Measurements from ENCODE around the gene WDSUB1.

The WDSUB1 gene

GRCh38 chr2:159211447-159212396, 74.8 kb downstream of the WDSUB1 start:
- TF ChIP-seq CTCF (IDR thresholded peaks at IDR 0.05; ENCODE audit: low read depth, low read length, poor library complexity, severe bottlenecking) (no peak), EZH2phosphoT487 (IDR thresholded peaks at IDR 0.05; ENCODE audit: borderline replicate concordance, low read length) (no peak)
- no peaks in the 10 kb centered on the region for H3K27me3 ChIP-seq (ENCODE audit: control insufficient read depth, low read length)
- no peaks in the 10 kb centered on the region for H3K9me2 ChIP-seq (replicated peaks; ENCODE audit: control insufficient read depth, low read length)
- no peak overlapping the region for H3K4me2 ChIP-seq (ENCODE audit: low read length)
- no peaks in the 10 kb centered on the region for H4K20me1 ChIP-seq (ENCODE audit: control insufficient read depth, insufficient read depth, low read depth, low read length)
- no peaks in the 10 kb centered on the region for H3K36me3 ChIP-seq (ENCODE audit: control insufficient read depth, low read length)
- no peaks in the 10 kb centered on the region for H3K79me2 ChIP-seq (ENCODE audit: control insufficient read depth, low read length)
- H3K4me3 ChIP-seq (ENCODE audit: low read length) = no peak overlapping the region
- H3K4me1 ChIP-seq (ENCODE audit: control insufficient read depth, low read length) = no peaks in the 10 kb centered on the region
- H3F3A ChIP-seq (ENCODE audit: control insufficient read depth, insufficient read depth) = no peaks in the 10 kb centered on the region
- no peaks in the 10 kb centered on the region for H3K9me3 ChIP-seq (ENCODE audit: control insufficient read depth, insufficient read depth, low read length)
- H3K27ac ChIP-seq (ENCODE audit: low read depth, low read length) = no peak overlapping the region

GRCh38 chr2:159209341-159210306, 76.9 kb downstream of the WDSUB1 start:
- Histone ChIP-seq H3F3A (ENCODE audit: control insufficient read depth, insufficient read depth) (no peaks in the 10 kb centered on the region), H3K4me1 (ENCODE audit: control insufficient read depth, low read length) (no peaks in the 10 kb centered on the region), H4K20me1 (ENCODE audit: control insufficient read depth, insufficient read depth, low read depth, low read length) (no peaks in the 10 kb centered on the region), H3K27ac (ENCODE audit: low read depth, low read length) (no peak overlapping the region), H3K27me3 (ENCODE audit: control insufficient read depth, low read length) (no peaks in the 10 kb centered on the region), H3K4me2 (ENCODE audit: low read length) (no peak overlapping the region), H3K4me3 (ENCODE audit: low read length) (no peak overlapping the region), H3K79me2 (ENCODE audit: control insufficient read depth, low read length) (no peaks in the 10 kb centered on the region), H3K9me3 (ENCODE audit: control insufficient read depth, insufficient read depth, low read length) (no peaks in the 10 kb centered on the region), H3K36me3 (ENCODE audit: control insufficient read depth, low read length) (no peaks in the 10 kb centered on the region), H3K9me2 (replicated peaks; ENCODE audit: control insufficient read depth, low read length) (no peaks in the 10 kb centered on the region)
- TF ChIP-seq CTCF (IDR thresholded peaks at IDR 0.05; ENCODE audit: low read depth, low read length, poor library complexity, severe bottlenecking) (no peak), EZH2phosphoT487 (IDR thresholded peaks at IDR 0.05; ENCODE audit: borderline replicate concordance, low read length) (no peak)

- H3K79me2 ChIP-seq (ENCODE audit: control insufficient read depth, low read length) = no peaks in the 10 kb centered on the region
- H3K9me3 ChIP-seq (ENCODE audit: control insufficient read depth, insufficient read depth, low read length) = no peaks in the 10 kb centered on the region
- no peaks in the 10 kb centered on the region for H3K36me3 ChIP-seq (ENCODE audit: control insufficient read depth, low read length)
- H3K4me1 ChIP-seq (ENCODE audit: control insufficient read depth, low read length) = no peaks in the 10 kb centered on the region
- H3K4me3 ChIP-seq (ENCODE audit: low read length) = no peak overlapping the region
- no peaks in the 10 kb centered on the region for H4K20me1 ChIP-seq (ENCODE audit: control insufficient read depth, insufficient read depth, low read depth, low read length)
- H3K4me2 ChIP-seq (ENCODE audit: low read length) = no peak overlapping the region
- no peaks in the 10 kb centered on the region for H3K9me2 ChIP-seq (replicated peaks; ENCODE audit: control insufficient read depth, low read length)
- no peaks in the 10 kb centered on the region for H3F3A ChIP-seq (ENCODE audit: control insufficient read depth, insufficient read depth)
- no peak for TF ChIP-seq EZH2phosphoT487 (IDR thresholded peaks at IDR 0.05; ENCODE audit: borderline replicate concordance, low read length)
- no peak for TF ChIP-seq CTCF (IDR thresholded peaks at IDR 0.05; ENCODE audit: low read depth, low read length, poor library complexity, severe bottlenecking)
- H3K27ac ChIP-seq (ENCODE audit: low read depth, low read length) = no peak overlapping the region
- H3K27me3 ChIP-seq (ENCODE audit: control insufficient read depth, low read length) = no peaks in the 10 kb centered on the region
Measured at GRCh38 chr2:159208438-159208837, 78.1 kb downstream of the WDSUB1 start.
